Memory B cell (primary cell): ENCODE measurements around the gene ADAMTSL1.

ENCODE experiments used
- ATAC-seq: fragments of 150-1000 bp; cut with Tn5 transposase; 2 replicates; pipeline ENCODE4 v1.10.0; 2021; ENCODE audit warnings: low read depth, mild to moderate bottlenecking, moderate library complexity
- DNase-seq, 2 donors: peaks; one replicate each; pipeline ENCODE4 v3.0.0; 2022; ENCODE audit warnings: low spot score in 2 of 2
- H3K27ac Mint-ChIP-seq: one replicate; pipeline ENCODE4 v1.8.0; 2022; ENCODE audit warnings: mild to moderate bottlenecking, moderate library complexity, mixed read lengths
- H3K27me3 Mint-ChIP-seq: one replicate; pipeline ENCODE4 v1.8.0; 2022; ENCODE audit warnings: mixed read lengths
- H3K36me3 Mint-ChIP-seq: one replicate; pipeline ENCODE4 v1.8.0; 2022; ENCODE audit warnings: mild to moderate bottlenecking, mixed read lengths
- H3K4me1 Mint-ChIP-seq: one replicate; pipeline ENCODE4 v1.8.0; 2022; ENCODE audit warnings: mixed read lengths
- H3K4me3 Mint-ChIP-seq: one replicate; pipeline ENCODE4 v1.8.0; 2022; ENCODE audit warnings: mild to moderate bottlenecking, moderate library complexity, mixed read lengths
- H3K9me3 Mint-ChIP-seq: one replicate; pipeline ENCODE4 v1.8.0; 2022; ENCODE audit warnings: mixed read lengths

The ADAMTSL1 gene

DNA sequence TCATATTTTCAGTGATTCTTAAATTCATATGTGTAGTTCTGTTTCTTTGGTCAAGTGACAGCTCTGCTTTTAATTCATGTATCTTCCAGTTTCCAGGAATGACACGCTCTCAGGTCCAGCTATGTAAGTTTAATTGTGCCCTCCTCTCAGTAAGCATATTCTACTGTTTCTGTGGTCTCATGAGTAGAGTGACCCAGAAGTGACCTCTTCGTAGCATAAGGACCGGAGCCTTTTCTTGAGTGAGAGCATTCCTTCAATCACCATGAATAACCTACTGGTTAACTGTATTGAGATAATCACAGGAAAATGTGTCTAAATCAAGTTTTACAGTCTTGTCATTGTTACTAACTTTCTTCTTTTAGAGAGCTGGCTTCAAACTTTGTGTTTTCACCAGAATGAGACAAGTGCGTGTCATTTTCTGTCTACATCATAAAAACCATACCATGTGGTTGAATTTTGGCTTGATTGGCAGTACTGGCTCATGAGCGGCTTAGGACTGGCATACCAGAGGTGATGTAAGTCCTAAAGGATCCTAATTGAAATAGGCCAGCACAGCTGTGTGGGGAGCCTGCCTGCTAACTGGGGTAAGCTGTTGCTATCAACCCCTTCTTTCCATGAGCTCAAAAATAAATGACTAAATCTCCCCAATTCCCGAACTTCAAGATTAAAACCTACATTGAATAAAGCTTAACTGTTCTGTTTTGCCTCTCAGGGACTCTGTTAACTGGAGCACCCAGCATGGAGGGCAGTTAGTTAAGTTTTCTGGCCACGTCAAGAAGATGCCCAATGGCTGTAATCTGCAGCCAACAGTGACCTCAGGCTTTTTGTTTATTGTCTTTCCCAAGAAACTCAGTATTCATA is 4.8 kb downstream of the ADAMTSL1 start:
- Mint-ChIP-seq H3K9me3 (peaks cover 3% of the 10 kb centered on the region), H3K4me1 (peaks cover 1% of the 10 kb centered on the region), H3K27me3 (peaks cover 3% of the 10 kb centered on the region), H3K27ac (no peak overlapping the region), H3K4me3 (no peak overlapping the region), H3K36me3 (no peaks in the 10 kb centered on the region)
- ATAC-seq (no peak), DNase-seq (no peak)

DNA sequence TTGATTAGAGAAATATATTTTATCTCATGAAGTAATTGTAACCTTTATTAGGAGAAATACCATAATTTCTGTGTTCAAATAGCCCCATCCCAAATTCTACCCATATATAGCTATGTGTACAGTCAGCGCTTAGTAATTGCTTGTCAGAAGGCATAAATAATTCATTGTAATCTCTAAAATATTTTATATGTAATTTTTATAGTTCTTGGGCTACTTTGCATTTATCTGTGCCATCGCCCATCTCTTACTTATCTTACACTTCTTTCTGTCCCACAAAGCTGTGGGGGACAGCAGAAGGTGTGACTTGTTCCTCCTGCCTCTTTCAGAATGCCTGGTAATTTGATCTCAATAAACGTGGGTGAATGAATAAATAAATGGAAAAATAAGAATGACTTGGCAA is 5.5 kb downstream of the ADAMTSL1 start:
- H3K4me3 Mint-ChIP-seq: no peak overlapping the region
- peaks cover 3% of the 10 kb centered on the region for H3K9me3 Mint-ChIP-seq
- ATAC-seq (no peak), DNase-seq (no peak)
- no peaks in the 10 kb centered on the region for H3K36me3 Mint-ChIP-seq
- peaks cover 2% of the 10 kb centered on the region for H3K27me3 Mint-ChIP-seq
- H3K4me1 Mint-ChIP-seq: no peaks in the 10 kb centered on the region
- H3K27ac Mint-ChIP-seq: no peak overlapping the region

DNA sequence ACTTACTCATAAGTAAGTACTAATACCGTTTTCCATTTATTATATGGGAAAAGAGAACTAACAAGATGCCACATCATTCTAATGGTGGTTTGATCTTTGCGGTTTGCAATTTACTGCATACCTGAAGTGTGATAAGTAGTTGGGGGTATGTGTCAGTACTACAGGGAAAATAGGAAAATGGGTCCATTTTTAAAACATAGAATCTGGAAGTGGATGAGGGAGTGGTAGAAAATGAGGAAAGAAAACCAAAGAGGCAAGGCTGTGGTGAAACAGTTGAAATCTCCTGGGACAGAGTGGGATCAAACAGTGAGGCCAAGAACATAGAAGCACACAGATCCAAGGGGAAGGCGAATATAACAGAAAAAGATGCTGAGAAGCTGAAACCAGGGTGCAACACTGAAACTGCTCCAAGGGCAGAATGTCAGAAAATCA is 6.7 kb downstream of the ADAMTSL1 start:
- no peaks in the 10 kb centered on the region for H3K4me1 Mint-ChIP-seq
- H3K36me3 Mint-ChIP-seq: no peaks in the 10 kb centered on the region
- no peak overlapping the region for H3K4me3 Mint-ChIP-seq
- H3K9me3 Mint-ChIP-seq: peaks cover 3% of the 10 kb centered on the region
- peaks cover 1% of the 10 kb centered on the region for H3K27me3 Mint-ChIP-seq
- no peak for ATAC-seq
- DNase-seq: no peak
- no peak overlapping the region for H3K27ac Mint-ChIP-seq

DNA sequence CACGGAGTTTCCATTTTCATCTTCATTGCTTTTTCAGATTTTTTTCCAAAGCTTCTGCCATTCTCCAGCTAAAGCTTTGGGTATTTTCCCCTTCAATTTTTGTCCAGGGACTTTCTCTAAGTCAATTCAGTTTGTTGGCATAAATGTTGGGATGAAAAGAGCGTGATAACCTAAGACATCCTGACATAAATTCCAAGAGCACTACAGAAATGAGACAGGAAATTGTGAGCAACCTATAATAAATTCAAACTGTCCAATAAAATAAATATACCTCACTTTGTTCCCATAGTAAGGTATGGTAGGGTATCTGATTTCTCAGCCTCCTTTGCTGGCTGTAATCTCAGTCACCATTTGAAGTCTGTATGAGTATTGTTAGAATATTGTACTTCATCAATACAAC is 8.4 kb downstream of the ADAMTSL1 start:
- Mint-ChIP-seq H3K4me1 (no peaks in the 10 kb centered on the region), H3K9me3 (peaks cover 3% of the 10 kb centered on the region), H3K27me3 (peaks cover 1% of the 10 kb centered on the region), H3K27ac (no peak overlapping the region), H3K36me3 (no peaks in the 10 kb centered on the region), H3K4me3 (no peak overlapping the region)
- no peak for ATAC-seq
- no peak for DNase-seq

DNA sequence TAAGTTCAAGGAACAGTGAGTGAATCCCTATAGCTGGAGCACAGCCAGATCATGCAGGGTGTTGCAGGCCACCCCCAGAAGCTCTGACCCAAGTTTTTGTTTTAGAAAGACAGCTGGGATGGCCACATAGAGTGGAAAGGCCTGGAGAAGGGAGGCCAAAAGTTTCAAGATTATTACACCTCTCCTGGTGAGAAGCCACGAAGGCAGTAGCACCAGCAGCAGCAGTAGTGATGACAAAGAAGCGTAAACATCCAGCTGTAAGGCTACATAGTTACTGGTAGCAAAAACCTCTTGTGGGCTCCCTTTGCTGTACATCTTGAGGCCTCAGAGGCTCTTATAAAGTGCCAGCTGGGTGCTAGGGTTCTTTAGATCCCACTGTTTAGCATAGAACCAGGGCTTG is 11.8 kb downstream of the ADAMTSL1 start:
- Mint-ChIP-seq H3K27ac (no peak overlapping the region), H3K36me3 (no peaks in the 10 kb centered on the region), H3K4me3 (no peak overlapping the region), H3K9me3 (peaks cover 3% of the 10 kb centered on the region), H3K4me1 (no peaks in the 10 kb centered on the region), H3K27me3 (no peaks in the 10 kb centered on the region)
- DNase-seq (no peak), ATAC-seq (no peak)

DNA sequence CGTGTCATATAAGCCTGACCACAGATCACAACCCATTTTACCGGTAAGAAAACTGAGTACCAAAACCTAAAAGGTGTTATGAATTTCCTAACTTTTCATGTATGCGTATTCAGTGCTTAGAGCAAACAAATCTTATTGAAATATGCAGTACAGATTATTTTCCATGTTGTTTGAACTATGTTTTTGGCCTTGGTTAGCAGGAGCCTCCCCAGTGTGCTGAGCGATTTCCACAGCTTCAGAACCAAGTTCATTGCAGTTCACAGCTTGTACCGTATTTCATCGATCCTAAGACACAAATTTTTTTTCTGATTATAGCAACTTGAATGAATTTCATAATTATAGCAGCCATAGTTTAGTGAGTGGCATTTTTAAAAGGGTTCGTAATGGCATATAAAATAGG is 13.7 kb downstream of the ADAMTSL1 start:
- Mint-ChIP-seq H3K27ac (no peak overlapping the region), H3K36me3 (no peaks in the 10 kb centered on the region)
- no peak for ATAC-seq

DNA sequence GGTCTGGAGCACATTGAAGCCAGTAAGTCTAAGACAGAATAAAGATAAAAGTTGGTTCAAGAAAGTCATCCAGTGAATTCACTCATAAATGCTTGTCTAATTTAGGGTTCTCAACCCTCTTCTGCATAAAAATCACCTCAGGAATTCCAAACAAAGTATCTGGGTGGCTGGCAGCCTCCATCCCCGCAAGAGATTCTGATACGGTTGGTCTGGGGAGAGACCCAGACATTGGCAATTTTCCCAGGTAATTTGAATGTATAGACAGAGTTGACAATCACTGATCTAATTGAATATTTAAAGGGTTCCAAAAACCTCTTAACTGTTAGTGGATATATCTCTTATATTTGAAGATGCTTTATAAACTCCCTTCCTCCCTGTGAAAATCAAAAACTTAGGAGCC is 14.9 kb downstream of the ADAMTSL1 start:
- H3K27me3 Mint-ChIP-seq: no peaks in the 10 kb centered on the region
- ATAC-seq (no peak), DNase-seq (no peak)
- H3K4me1 Mint-ChIP-seq: no peaks in the 10 kb centered on the region
- no peaks in the 10 kb centered on the region for H3K36me3 Mint-ChIP-seq
- H3K9me3 Mint-ChIP-seq: no peaks in the 10 kb centered on the region
- H3K27ac Mint-ChIP-seq: no peak overlapping the region
- H3K4me3 Mint-ChIP-seq: no peak overlapping the region

More for the DNA sequence above, 13.7 kb downstream of the ADAMTSL1 start:
- DNase-seq: no peak
- Mint-ChIP-seq H3K27me3 (no peaks in the 10 kb centered on the region), H3K4me1 (no peaks in the 10 kb centered on the region), H3K9me3 (peaks cover 3% of the 10 kb centered on the region), H3K4me3 (no peak overlapping the region)

DNA sequence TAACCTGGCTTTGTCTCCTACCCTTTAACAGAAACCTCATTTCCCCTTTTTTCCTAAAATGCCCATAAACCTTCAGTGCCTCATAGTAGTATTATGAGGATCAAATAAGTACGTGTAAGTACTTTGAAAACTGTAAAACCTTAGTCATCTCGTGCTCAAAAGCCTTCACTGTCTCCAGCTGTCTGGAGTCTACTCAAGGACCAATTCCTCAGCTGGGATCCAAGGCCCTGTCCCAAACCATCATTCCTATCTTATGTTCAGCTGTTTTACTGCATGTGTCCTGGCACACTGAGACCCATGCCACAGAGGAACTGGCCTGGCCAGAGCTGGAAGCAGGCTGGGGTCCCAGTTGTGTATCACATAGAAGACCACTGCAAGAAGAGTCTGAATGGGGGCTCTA is 15.9 kb downstream of the ADAMTSL1 start:
- DNase-seq (no peak), ATAC-seq (no peak)
- Mint-ChIP-seq H3K27me3 (no peaks in the 10 kb centered on the region), H3K36me3 (no peaks in the 10 kb centered on the region), H3K9me3 (peaks cover 2% of the 10 kb centered on the region), H3K27ac (no peak overlapping the region), H3K4me1 (no peaks in the 10 kb centered on the region), H3K4me3 (no peak overlapping the region)

DNA sequence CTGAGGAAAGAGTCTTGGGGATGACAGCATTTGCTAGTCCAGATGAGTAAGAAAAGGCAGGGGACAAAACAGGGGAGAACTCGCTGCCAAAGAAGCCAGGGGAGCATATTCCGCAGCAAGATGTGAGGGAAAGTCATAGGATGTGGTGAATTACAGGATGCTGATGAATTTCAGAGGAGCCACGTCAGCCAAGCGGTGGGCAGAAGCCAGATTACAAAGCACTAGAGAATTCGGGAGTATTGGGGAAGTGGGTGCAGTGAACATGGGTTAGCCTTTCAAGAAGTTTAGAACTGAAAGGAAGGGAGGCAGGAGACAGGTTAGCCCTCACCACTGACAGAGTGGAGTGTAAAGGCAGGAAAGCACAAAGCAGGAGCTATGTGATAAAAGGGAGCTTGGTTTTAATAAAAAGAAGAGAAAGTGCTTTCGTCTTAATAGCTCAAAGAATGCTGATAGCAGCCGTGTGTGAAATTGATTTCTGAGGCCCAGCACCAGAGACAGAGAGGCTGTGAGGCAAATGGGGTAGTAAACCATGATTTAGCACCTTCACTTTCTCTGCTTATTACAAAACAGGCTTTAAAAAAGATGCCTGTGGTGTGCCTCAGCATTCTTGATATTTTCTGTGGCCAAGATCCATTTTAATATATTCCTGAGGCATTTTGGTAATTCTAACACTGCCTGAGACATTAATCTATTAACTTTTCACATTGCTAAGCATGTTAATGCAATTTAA is 16.9 kb downstream of the ADAMTSL1 start:
- no peak overlapping the region for H3K4me3 Mint-ChIP-seq
- ATAC-seq: no peak
- no peaks in the 10 kb centered on the region for H3K36me3 Mint-ChIP-seq
- peaks cover 2% of the 10 kb centered on the region for H3K9me3 Mint-ChIP-seq
- H3K27ac Mint-ChIP-seq: no peak overlapping the region
- H3K27me3 Mint-ChIP-seq: no peaks in the 10 kb centered on the region
- DNase-seq: no peak
- H3K4me1 Mint-ChIP-seq: no peaks in the 10 kb centered on the region

DNA sequence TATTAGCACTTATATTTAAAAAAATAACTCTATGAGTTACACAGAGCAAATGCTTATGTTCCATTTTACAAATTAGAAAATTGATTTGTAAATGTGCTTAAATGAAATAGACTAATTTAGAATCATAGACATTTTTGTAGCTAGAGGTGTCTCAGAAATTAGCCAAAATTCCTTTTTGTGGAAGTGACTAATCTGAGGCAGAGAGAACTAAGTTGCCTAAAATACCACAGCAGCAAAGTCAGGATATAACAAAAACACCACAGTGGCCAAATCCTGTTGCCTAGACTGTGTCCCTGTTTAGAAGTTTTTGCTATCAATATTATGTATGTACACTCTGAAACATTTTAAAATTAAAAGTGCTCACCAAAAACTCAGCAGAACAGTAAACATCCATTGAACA is 18.7 kb downstream of the ADAMTSL1 start:
- Mint-ChIP-seq H3K4me1 (no peaks in the 10 kb centered on the region), H3K36me3 (no peaks in the 10 kb centered on the region), H3K27ac (no peak overlapping the region), H3K9me3 (peaks cover 2% of the 10 kb centered on the region), H3K4me3 (no peak overlapping the region), H3K27me3 (no peaks in the 10 kb centered on the region)
- DNase-seq (no peak), ATAC-seq (no peak)

DNA sequence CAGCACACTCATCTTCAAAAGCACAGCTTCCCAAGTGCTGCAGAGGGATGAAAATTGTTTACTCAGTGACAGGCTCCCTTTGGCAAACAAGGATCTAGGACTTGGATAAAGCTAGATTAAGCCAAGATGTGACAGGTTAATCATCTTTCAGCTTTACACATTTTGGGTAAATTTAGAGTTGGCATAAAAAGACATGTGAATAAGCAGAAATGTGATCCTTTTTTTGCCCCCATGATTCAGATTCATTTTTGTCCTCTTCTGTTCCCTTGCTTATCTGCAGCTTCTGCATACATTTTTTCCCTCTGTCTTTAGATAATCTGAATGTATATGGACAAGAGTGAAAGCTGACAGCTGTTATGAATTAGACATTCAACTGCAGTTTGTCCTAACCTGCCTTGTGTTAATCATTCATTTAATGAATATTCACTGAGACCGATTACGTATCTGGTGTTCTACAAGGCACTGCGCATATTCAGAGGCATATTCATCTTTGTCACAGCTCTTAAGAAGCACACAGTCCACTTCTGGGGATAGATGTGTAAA is 19.6 kb downstream of the ADAMTSL1 start:
- no peak for ATAC-seq
- no peak overlapping the region for H3K4me3 Mint-ChIP-seq
- no peaks in the 10 kb centered on the region for H3K4me1 Mint-ChIP-seq

DNA sequence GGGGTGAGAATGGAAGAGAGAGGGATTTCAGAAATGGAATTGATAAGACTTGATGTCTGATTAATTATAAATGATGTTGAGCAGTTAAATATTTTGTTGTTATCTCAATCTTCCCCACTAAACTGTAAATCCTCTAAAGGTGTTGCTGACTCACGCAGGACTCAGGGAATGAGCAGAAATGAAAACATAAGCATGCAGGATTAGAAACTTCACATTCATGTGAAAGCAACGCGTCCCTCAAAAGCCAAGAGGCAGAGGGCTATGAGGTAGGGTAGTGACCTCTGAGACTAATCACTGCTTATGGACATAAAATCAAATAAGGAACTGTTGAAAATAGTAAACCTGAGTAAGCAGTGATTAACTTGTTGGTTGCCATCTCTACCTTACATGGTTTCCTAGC is 21.1 kb downstream of the ADAMTSL1 start:
- no peak for ATAC-seq
- no peak overlapping the region for H3K27ac Mint-ChIP-seq
- DNase-seq: no peak
- no peaks in the 10 kb centered on the region for H3K27me3 Mint-ChIP-seq
- H3K4me3 Mint-ChIP-seq: no peak overlapping the region
- H3K36me3 Mint-ChIP-seq: no peaks in the 10 kb centered on the region
- H3K9me3 Mint-ChIP-seq: peaks cover 2% of the 10 kb centered on the region
- H3K4me1 Mint-ChIP-seq: no peaks in the 10 kb centered on the region

More for the DNA sequence above, 19.6 kb downstream of the ADAMTSL1 start:
- Mint-ChIP-seq H3K36me3 (no peaks in the 10 kb centered on the region), H3K27me3 (no peaks in the 10 kb centered on the region), H3K27ac (no peak overlapping the region), H3K9me3 (peaks cover 2% of the 10 kb centered on the region)
- no peak for DNase-seq

DNA sequence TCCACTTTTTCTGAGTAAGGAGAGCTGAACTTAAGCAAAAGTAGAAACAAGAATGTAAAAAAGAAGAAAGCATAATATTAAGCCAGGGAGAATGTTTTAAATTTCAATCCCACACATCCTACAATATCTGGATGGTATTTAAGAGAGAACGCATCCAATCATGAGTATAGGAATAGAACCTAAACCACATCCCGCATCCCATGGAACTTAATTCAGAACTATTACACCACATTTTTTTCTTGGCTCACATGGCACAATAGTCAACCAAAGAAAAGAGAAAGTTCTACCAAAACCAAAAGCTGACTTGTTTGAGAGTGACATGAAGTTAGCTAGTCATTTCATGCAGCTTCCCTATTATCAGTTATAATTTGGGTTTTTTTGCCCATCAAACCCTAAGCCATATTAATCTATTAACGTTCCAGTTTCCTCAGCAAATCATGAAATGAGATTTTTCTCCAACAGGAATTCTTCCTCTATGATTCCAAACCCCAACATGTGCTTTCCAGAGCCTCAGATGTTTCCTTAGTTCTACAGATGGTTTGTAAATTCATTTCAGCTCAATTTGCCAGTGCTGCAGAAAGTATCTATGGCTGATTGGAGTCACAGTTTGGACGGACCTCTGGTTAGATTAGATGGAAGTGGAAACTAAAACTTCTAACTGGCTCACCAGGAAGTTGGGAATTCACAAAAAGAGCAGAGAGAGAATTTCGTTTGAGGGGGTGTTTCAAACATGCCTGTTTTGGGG is 22.5 kb downstream of the ADAMTSL1 start:
- Mint-ChIP-seq H3K27ac (no peak overlapping the region), H3K4me3 (no peak overlapping the region), H3K4me1 (no peaks in the 10 kb centered on the region), H3K36me3 (no peaks in the 10 kb centered on the region), H3K27me3 (no peaks in the 10 kb centered on the region), H3K9me3 (peaks cover 2% of the 10 kb centered on the region)
- ATAC-seq: no peak
- no peak for DNase-seq

DNA sequence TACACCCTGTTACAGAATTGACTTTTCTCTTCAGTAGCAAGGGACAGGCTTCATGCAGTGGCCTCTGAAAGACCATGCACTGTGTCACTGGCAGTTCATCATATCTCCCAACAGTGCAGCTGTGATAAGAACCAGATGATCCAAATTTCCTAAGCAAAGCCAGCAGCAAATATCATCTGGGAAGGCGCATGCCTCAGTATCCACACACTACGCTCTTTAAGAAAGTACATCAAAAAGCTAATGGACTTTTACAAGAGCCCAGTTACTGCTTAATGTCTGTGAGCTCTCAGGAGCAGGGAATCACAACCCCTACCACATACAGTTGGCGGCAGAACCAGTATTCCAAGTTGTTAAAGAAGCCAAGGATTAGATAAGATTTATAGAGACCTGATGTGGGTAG is 25.1 kb downstream of the ADAMTSL1 start:
- Mint-ChIP-seq H3K27ac (no peak overlapping the region), H3K36me3 (no peaks in the 10 kb centered on the region), H3K9me3 (peaks cover 2% of the 10 kb centered on the region), H3K4me3 (no peak overlapping the region), H3K27me3 (no peaks in the 10 kb centered on the region), H3K4me1 (no peaks in the 10 kb centered on the region)
- ATAC-seq (no peak), DNase-seq (no peak)
